ENCODE measurements around the gene ABR.
"Not testable (repeated sequence)": the region's sequence is repeated elsewhere in the genome, so short reads cannot be mapped to it uniquely, and the experiment has no call there.

Gene ABR

GRCh38 chr17:1071103-1071825, 108.5 kb downstream of the ABR start:
- no peak for TF ChIP-seq CTCF (IDR thresholded peaks at IDR 0.05; ENCODE audit: low read depth, low read length, missing control alignments)
- no peak for DNase-seq (ENCODE audit: low read depth)
- H3K4me3 ChIP-seq (ENCODE audit: low read depth, low read length) = no peak overlapping the region

GRCh38 chr17:1070411-1070810, 109.4 kb downstream of the ABR start:
- DNase-seq (ENCODE audit: low read depth) = no peak
- no peak overlapping the region for H3K4me3 ChIP-seq (ENCODE audit: low read depth, low read length)
- TF ChIP-seq CTCF (IDR thresholded peaks at IDR 0.05; ENCODE audit: low read depth, low read length, missing control alignments) = no peak

- H3K4me3 ChIP-seq (ENCODE audit: low read depth, low read length) = no peak overlapping the region
- TF ChIP-seq CTCF (IDR thresholded peaks at IDR 0.05; ENCODE audit: low read depth, low read length, missing control alignments) = no peak
- no peak for DNase-seq (ENCODE audit: low read depth)
Observed at GRCh38 chr17:1069847-1070246, 109.9 kb downstream of the ABR start.

- DNase-seq (ENCODE audit: low read depth) = no peak
- no peak for TF ChIP-seq CTCF (IDR thresholded peaks at IDR 0.05; ENCODE audit: low read depth, low read length, missing control alignments)
- H3K4me3 ChIP-seq (ENCODE audit: low read depth, low read length) = no peak overlapping the region
Observed at GRCh38 chr17:1068356-1068755, 111.4 kb downstream of the ABR start.

- no peak for TF ChIP-seq CTCF (IDR thresholded peaks at IDR 0.05; ENCODE audit: low read depth, low read length, missing control alignments)
- H3K4me3 ChIP-seq (ENCODE audit: low read depth, low read length) = no peak overlapping the region
- DNase-seq (ENCODE audit: low read depth) = no peak
Observed at GRCh38 chr17:1067282-1067956, 112.4 kb downstream of the ABR start.

GRCh38 chr17:1065416-1065815, 114.4 kb downstream of the ABR start:
- H3K4me3 ChIP-seq (ENCODE audit: low read depth, low read length); DNase-seq (ENCODE audit: low read depth): not testable (repeated sequence)

- TF ChIP-seq CTCF (IDR thresholded peaks at IDR 0.05; ENCODE audit: low read depth, low read length, missing control alignments) = no peak
- no peak overlapping the region for H3K4me3 ChIP-seq (ENCODE audit: low read depth, low read length)
- no peak for DNase-seq (ENCODE audit: low read depth)
Observed at GRCh38 chr17:1060991-1061390, 118.8 kb downstream of the ABR start.

All from GM12864 (cell line).